PC-3 (cell line): ENCODE measurements around the gene NDUFA3.

Experiments used
- EZH2 ChIP-seq: fragments of 300-600 bp; sonication (generic); IDR thresholded peaks from one replicate; pipeline ENCODE4 v1.6.1; 2017; ENCODE audit warnings: antibody characterized with exemption, mild to moderate bottlenecking, low read length; ENCODE audit not compliant: unreplicated experiment
- EZH2phosphoT487 ChIP-seq: fragments of 300-600 bp; sonication (generic); IDR thresholded peaks from 2 replicates; pipeline ENCODE4 v1.6.1; 2018; ENCODE audit warnings: mild to moderate bottlenecking, antibody characterized with exemption, low read length, borderline replicate concordance
- TF ChIP-seq, protein P1 (sequence below): fragments of 300-600 bp; sonication (generic); conservative IDR thresholded peaks from 2 replicates; pipeline ENCODE4 v1.5.1; 2017; ENCODE audit warnings: antibody characterized with exemption, low read depth, mild to moderate bottlenecking, low read length

DNA sequence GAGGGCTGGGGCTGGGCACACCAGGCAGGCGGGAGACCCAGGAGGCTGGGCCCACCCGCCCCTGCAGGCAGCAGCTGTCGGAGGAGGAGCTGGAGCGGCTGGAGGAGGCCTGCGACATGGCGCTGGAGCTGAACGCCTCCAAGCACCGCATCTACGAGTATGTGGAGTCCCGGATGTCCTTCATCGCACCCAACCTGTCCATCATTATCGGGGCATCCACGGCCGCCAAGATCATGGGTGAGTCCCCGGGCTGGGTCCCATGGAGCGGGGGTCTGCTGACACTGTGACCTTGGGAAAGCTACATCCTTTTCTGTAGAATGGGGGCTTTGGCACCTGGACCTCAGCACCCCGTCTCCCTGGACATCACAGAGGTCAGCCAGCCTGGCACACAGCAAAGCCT is 21.0 kb downstream of the NDUFA3 start:
- TF ChIP-seq, protein P1, sequence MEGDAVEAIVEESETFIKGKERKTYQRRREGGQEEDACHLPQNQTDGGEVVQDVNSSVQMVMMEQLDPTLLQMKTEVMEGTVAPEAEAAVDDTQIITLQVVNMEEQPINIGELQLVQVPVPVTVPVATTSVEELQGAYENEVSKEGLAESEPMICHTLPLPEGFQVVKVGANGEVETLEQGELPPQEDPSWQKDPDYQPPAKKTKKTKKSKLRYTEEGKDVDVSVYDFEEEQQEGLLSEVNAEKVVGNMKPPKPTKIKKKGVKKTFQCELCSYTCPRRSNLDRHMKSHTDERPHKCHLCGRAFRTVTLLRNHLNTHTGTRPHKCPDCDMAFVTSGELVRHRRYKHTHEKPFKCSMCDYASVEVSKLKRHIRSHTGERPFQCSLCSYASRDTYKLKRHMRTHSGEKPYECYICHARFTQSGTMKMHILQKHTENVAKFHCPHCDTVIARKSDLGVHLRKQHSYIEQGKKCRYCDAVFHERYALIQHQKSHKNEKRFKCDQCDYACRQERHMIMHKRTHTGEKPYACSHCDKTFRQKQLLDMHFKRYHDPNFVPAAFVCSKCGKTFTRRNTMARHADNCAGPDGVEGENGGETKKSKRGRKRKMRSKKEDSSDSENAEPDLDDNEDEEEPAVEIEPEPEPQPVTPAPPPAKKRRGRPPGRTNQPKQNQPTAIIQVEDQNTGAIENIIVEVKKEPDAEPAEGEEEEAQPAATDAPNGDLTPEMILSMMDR = no peak
- TF ChIP-seq EZH2 (no peak), EZH2phosphoT487 (no peak)
